HepG2 (cell line): ENCODE measurements around the gene KANK3.
"Not testable (repeated sequence)": the region's sequence is repeated elsewhere in the genome, so short reads cannot be mapped to it uniquely, and the experiment has no call there.

ENCODE experiments used
- ATAD3A ChIP-seq: sonication (generic); formaldehyde crosslinking; IDR thresholded peaks from 2 replicates; pipeline ENCODE4 v1.4.0; 2020; ENCODE audit warnings: missing genetic modification reagents
- CEBPB ChIP-seq: IDR thresholded peaks from 2 replicates; pipeline ENCODE4 v1.6.1; 2011; ENCODE audit warnings: low read depth, low read length, improper control_type of control experiment, borderline replicate concordance
- EZH2 ChIP-seq: conservative IDR thresholded peaks from 2 replicates; pipeline ENCODE4 v1.6.1; 2012; ENCODE audit warnings: mild to moderate bottlenecking, low read depth, low read length, moderate library complexity
- NCOA1 ChIP-seq: sonication (generic); formaldehyde crosslinking; IDR thresholded peaks from 2 replicates; pipeline ENCODE4 v1.9.0; 2021; ENCODE audit warnings: missing genetic modification reagents
- SMC3 ChIP-seq: IDR thresholded peaks from 2 replicates; pipeline ENCODE4 v1.6.1; 2011; ENCODE audit warnings: low read length, improper control_type of control experiment
- TF ChIP-seq, protein P1 (sequence below): sonication (generic); formaldehyde crosslinking; IDR thresholded peaks from 2 replicates; pipeline ENCODE4 v1.5.1; 2020; ENCODE audit warnings: missing genetic modification reagents, mild to moderate bottlenecking, borderline replicate concordance
- TF ChIP-seq, protein P2 (sequence below): sonication (generic); formaldehyde crosslinking; IDR thresholded peaks from 2 replicates; pipeline ENCODE4 v1.4.0; 2020; ENCODE audit warnings: low read depth, mild to moderate bottlenecking, missing genetic modification reagents
- TF ChIP-seq, protein P3 (sequence below): IDR thresholded peaks from 2 replicates; pipeline ENCODE4 v1.6.1; 2012; ENCODE audit warnings: low read length, improper control_type of control experiment
- TF ChIP-seq, protein P4 (sequence below): sonication (generic); formaldehyde crosslinking; IDR thresholded peaks from 2 replicates; pipeline ENCODE4 v1.4.0; 2020; ENCODE audit warnings: missing genetic modification reagents

DNA sequence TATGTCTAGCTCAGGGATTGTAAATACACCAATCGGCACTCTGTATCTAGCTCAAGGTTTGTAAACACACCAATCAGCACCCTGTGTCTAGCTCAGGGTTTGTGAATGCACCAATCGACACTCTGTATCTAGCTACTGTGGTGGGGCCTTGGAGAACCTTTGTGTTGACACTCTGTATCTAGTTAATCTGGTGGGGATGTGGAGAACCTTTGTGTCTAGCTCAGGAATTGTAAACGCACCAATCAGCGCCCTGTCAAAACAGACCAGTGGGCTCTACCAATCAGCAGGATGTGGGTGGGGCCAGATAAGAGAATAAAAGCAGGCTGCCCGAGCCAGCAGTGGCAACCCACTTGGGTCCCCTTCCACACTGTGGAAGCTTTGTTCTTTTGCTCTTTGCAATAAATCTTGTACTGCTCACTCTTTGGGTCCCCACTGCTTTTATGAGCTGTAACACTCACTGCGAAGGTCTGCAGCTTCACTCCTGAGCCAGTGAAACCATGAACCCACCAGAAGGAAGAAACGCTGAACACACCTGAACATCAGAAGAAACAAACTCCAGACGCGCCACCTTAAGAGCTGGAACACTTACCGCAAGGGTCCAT lies 33.4 kb upstream of the KANK3 start:
- TF ChIP-seq, protein P1, sequence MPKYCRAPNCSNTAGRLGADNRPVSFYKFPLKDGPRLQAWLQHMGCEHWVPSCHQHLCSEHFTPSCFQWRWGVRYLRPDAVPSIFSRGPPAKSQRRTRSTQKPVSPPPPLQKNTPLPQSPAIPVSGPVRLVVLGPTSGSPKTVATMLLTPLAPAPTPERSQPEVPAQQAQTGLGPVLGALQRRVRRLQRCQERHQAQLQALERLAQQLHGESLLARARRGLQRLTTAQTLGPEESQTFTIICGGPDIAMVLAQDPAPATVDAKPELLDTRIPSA (CRISPR knock-in tag) = not testable (repeated sequence)
- TF ChIP-seq SMC3; CEBPB; NCOA1 (CRISPR knock-in tag); EZH2; ATAD3A: not testable (repeated sequence)
- TF ChIP-seq, protein P2, sequence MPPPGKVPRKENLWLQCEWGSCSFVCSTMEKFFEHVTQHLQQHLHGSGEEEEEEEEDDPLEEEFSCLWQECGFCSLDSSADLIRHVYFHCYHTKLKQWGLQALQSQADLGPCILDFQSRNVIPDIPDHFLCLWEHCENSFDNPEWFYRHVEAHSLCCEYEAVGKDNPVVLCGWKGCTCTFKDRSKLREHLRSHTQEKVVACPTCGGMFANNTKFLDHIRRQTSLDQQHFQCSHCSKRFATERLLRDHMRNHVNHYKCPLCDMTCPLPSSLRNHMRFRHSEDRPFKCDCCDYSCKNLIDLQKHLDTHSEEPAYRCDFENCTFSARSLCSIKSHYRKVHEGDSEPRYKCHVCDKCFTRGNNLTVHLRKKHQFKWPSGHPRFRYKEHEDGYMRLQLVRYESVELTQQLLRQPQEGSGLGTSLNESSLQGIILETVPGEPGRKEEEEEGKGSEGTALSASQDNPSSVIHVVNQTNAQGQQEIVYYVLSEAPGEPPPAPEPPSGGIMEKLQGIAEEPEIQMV (CRISPR knock-in tag) = not testable (repeated sequence)
- TF ChIP-seq, protein P3, sequence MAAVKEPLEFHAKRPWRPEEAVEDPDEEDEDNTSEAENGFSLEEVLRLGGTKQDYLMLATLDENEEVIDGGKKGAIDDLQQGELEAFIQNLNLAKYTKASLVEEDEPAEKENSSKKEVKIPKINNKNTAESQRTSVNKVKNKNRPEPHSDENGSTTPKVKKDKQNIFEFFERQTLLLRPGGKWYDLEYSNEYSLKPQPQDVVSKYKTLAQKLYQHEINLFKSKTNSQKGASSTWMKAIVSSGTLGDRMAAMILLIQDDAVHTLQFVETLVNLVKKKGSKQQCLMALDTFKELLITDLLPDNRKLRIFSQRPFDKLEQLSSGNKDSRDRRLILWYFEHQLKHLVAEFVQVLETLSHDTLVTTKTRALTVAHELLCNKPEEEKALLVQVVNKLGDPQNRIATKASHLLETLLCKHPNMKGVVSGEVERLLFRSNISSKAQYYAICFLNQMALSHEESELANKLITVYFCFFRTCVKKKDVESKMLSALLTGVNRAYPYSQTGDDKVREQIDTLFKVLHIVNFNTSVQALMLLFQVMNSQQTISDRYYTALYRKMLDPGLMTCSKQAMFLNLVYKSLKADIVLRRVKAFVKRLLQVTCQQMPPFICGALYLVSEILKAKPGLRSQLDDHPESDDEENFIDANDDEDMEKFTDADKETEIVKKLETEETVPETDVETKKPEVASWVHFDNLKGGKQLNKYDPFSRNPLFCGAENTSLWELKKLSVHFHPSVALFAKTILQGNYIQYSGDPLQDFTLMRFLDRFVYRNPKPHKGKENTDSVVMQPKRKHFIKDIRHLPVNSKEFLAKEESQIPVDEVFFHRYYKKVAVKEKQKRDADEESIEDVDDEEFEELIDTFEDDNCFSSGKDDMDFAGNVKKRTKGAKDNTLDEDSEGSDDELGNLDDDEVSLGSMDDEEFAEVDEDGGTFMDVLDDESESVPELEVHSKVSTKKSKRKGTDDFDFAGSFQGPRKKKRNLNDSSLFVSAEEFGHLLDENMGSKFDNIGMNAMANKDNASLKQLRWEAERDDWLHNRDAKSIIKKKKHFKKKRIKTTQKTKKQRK = not testable (repeated sequence)
- TF ChIP-seq, protein P4, sequence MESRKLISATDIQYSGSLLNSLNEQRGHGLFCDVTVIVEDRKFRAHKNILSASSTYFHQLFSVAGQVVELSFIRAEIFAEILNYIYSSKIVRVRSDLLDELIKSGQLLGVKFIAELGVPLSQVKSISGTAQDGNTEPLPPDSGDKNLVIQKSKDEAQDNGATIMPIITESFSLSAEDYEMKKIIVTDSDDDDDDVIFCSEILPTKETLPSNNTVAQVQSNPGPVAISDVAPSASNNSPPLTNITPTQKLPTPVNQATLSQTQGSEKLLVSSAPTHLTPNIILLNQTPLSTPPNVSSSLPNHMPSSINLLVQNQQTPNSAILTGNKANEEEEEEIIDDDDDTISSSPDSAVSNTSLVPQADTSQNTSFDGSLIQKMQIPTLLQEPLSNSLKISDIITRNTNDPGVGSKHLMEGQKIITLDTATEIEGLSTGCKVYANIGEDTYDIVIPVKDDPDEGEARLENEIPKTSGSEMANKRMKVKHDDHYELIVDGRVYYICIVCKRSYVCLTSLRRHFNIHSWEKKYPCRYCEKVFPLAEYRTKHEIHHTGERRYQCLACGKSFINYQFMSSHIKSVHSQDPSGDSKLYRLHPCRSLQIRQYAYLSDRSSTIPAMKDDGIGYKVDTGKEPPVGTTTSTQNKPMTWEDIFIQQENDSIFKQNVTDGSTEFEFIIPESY (CRISPR knock-in tag) = not testable (repeated sequence)
